Left renal pelvis (tissue), 4 donors: ENCODE measurements around the gene AGXT. TPM values are rescaled to one million over a fixed set of nuclear protein-coding genes. Genes with fewer than 3 reads are reported as not detected.
"Not testable (repeated sequence)": the region's sequence is repeated elsewhere in the genome, so short reads cannot be mapped to it uniquely, and the experiment has no call there.

ENCODE experiments used
- DNase-seq, 4 donors: peaks; one replicate each; pipeline ENCODE4 v3.0.0-alpha.2; 2013; ENCODE audit warnings: low read depth in 4 of 4, low spot score in 3 of 4
- polyA plus RNA-seq, 4 donors: library from polyadenylated mRNA; unstranded; fragments of 120-200 nt; gene quantifications; one replicate each; pipeline ENCODE4 v1.2.1, GENCODE V29; 2013; ENCODE audit not compliant: insufficient read length in 4 of 4

Gene AGXT
- polyA plus RNA-seq, 4 donors = 0.06 to 1.8 (median 0.15) TPM; not detected in 1

- DNase-seq = no peak
These were observed 29.2 kb upstream of the AGXT start for GRCh38 chr2:240839152-240840143.

GRCh38 chr2:240840435-240841060 is 28.1 kb upstream of the AGXT start:
- DNase-seq = peak in 1 of 4 donors; percentile 65

DNA sequence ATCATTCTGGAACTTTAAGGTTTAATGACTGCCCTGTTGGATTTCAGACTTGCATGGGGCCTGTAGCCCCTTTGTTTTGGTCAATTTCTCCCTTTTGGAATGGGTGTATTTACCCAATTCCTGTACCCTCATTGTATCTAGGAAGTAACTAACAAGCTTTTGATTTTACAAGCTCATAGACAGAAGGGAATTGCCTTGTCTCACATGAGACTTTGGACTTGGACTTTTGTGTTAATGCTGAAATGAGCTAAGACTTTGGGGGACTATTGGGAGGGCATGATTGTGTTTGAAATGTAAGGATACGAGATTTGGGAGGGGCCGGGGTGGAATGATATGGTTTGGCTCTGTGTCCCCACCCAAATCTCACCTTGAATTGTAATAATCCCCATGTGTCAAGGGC is 22.3 kb upstream of the AGXT start:
- DNase-seq = not testable (repeated sequence)

- DNase-seq = no peak
These were observed 21.6 kb upstream of the AGXT start for GRCh38 chr2:240846873-240847595.

DNA sequence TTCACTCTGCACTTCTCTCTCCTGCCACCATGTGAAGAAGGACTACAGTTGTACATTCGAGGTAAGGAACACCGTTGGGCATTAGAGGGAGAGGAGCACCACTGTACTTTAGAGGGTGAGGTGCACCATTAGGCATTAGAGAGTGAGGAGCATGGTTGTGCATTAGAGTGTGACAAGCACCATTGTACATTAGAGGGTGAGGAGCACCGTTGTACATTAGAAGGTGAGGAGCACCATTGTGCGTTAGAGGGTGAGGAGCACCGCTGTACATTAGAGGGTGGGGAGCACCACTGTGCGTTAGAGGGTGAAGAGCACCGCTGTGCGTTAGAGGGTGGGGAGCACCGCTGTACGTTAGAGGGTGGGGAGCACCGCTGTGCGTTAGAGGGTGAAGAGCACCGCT is 20.8 kb upstream of the AGXT start:
- DNase-seq = no peak

- DNase-seq = no peak
These were observed 19.5 kb upstream of the AGXT start for GRCh38 chr2:240848900-240849680.

GRCh38 chr2:240850026-240850425 is 18.6 kb upstream of the AGXT start:
- no peak for DNase-seq

DNA sequence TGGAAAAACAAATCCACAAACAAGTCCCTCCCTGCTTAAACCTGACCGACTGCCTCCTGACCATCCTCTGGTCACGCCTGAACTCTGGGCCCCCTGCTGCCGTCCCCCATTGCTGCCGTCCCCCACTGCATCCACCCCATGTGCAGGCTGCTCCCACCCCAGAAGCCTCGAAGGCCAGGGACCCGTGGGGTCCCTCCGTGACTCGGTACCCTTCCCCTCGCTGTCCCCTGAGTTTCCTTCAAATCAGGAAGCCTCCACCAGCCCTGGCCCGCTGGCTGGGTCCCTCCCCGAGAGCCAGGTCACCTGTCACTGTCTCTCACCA is 17.9 kb upstream of the AGXT start:
- DNase-seq = no peak

DNA sequence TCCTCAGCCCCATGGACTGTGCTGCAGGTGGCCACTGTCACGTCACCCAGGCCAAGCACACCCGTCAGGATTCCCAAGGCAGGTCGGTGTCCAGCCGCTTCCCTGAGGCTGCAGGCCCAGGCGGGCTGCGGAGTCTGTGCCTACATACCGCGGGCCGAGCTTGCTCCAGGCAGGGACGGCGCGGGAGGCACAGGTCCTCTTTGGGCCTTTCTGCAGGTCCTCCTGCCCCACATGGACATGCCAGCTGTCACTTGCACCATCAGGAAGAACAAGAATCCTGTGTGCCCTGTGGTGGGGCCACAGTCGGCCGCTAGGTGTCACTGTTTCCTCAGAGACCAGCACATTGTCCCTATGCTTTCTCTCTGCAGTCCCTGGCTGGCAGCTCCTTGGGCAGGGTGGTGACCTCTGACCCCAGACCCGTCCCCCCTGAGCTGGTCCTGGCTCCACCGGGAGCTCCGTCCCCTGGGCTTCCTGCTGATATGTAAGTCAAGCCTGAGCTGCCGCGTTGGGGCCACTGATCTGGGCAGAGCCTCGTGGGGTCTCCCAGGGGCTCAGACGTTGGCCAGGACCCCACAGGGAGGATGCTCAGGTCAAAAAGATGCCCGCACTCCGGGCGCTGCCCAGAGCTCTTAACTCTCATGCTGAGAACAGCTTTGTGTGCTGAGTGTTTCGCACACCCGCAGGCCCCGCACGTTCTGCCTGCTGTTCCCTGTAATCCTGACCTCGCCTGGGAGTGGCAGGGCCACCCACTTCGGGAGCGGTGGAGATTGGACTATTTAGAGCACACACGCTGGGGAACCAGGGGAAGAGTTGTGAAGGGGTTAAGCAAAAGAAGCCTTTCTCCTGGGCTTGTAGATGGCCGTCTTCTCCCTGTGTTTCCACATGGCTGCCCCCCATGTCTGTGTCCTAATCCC is 17.3 kb upstream of the AGXT start:
- DNase-seq = peak; percentile 41 to 62 (median 52)

GRCh38 chr2:240852671-240853314 is 15.8 kb upstream of the AGXT start:
- no peak for DNase-seq

GRCh38 chr2:240855670-240856069 is 13.0 kb upstream of the AGXT start:
- DNase-seq = no peak

DNA sequence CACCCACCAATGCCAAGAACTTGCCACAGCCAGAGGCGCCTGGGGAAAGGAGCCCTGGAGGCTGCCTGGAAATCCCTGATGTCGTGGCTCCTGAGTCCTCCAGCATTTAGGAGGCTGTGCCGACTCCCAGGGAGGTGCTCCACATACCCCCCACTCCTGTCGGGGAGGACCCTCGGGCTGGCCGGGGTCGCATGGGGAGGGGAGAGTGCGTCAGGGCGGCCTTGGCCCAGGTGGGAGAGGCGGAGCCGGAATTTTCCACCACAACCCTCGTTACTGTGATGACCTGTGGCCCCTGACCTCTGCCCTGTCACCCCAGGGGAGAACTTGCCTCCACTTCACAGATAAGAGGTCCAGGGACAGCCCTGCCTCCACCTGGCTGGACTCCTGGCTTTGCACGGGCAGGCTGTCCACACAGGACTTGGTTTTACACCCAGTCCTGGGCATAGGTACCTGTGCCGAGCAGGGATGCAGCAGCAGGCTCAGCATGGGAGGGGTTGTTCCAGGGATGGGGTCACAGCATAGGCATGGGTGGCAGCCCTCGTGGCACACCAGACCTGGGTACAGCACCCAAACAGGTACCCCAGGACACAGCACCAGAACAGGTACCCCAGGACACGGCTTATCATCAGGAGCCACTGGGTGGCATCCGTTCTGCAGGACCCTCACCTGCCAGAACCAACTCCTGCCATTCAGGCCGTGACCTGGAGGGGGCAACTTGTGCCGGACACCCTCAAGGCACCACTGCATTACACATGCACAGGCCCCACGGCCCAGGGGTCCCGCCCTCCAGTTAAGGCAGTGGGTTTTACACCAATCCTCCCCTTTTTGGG is 12.3 kb upstream of the AGXT start:
- no peak for DNase-seq

DNA sequence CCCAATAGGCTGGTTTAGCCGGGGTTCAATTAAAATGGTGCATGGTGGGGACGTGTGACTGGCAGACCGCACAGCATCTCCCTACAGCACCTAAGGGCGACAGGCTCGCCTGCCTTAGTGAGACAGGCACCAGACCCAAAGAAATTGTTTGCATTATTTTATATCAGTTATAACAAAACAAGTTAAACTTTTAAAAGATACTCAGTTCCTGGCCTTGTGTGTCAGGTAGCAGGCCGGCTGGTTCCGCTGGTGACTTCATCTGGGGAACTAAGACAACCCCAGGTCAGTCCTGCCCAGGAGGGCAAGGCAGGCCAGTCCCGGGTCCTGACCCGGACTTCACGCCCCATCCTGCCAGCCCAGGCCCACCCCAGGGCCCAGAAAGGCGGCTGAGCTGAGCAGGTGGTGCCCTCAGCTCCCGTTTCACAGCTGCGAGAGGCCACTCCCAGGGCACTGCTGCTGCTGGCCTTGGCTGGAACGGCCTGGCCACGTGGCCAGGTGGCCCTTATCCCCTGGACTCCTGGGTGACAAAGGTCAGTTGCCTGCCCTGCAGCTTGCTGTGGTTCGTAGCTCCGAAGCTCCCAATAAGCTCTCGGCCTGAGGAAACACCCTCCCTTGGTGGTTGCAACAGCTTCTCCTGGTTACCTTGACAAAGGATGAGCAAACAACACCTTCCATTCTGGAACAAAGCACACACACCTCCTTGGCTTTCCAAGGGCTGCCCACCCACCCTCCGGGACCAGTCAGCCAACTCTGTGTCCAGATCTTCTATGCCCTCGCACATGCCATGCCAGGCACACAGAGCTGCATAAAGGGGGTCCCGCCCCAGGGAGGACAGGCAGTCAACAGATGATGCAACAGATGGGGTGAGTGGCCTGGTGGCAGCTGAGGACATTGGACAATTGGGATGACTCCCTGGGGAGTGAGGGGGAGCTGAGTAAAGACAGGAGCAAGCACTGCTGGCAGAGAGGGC is 11.3 kb upstream of the AGXT start:
- no peak for DNase-seq

DNA sequence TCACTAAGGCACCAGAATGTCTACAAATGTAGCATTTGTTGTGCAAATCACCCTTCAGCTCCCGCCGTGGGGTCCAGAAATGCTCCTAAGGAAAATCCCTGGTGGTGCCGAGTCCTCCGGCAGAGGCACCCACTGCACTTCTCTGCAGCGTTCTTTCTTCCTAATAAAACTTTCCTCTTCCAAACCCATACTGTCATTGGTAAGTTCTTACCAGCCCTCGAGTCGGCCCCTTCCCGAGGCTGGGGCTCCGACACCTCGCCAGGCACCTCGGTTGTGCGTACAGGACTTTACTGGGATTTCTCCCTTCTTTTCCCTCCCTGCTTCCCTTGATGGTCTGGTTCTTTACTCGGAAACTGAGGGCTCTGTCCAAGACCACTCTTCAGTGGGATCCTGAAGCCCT is 10.3 kb upstream of the AGXT start:
- DNase-seq = no peak

- no peak for DNase-seq
These were observed 9.8 kb upstream of the AGXT start for GRCh38 chr2:240858871-240859270.

- DNase-seq = no peak
These were observed 7.1 kb upstream of the AGXT start for GRCh38 chr2:240861547-240861946.

- DNase-seq = no peak
These were observed 4.1 kb upstream of the AGXT start for GRCh38 chr2:240864475-240864874.
